GM18507 (cell line): ENCODE data around the gene SLC8A1.

Experiments used
- DNase-seq: peaks from one replicate; pipeline ENCODE4 v3.0.0; 2011; ENCODE audit warnings: low read depth; ENCODE audit not compliant: insufficient read length; ENCODE audit errors: extremely low spot score
- FAIRE-seq: peaks from 2 replicates; lab custom pipeline; 2011; peaks lifted over from hg19 to GRCh38; lab: Jason Lieb, UNC

SLC8A1 gene

DNA sequence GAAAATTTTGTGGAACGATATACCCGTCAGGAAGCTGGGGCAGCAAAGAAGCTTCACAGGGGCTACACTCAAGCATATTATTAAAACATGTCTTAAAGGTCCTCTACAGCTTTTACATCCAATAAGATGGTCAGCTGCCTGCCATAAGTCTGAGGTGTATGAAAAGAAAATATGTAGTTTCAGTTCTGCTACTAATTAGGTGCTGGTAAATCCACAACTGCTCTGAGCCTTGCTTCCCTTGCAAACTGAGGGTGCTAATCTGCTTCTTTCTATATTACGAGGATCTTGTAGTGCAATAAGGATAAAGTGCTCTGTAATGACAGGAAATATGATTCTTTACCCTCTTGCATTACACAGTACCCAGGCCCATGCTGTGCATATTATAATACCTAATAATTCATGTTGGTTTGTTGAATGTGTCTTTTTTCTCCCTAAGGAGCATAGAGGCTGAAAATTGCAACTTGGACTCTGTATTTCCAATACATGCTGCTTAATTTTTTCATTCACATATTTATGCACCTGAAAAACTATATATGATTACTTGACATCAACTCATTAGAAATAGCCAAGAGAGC lies 14.5 kb upstream of the SLC8A1 start:
- no peak for FAIRE-seq
- DNase-seq, result no peak

DNA sequence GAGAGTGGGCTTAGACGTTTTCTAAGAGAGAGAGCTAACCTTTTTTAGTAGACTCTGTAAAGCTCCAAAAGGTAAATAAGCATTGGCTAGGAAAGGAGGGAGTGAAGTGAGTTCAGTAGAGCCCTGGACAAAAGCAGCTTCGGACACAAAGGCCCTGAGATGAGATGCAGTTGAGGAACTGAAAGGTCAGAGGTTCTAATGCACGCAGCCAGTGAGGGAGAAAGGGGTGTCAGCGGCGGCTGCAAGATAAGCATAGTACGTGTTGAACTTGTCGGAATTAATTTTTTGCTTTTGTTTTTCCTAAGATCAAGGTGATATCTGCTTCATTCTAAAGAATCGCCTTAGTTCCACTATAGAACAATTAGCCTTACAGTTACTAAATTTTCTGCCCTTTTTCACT lies 11.2 kb upstream of the SLC8A1 start:
- FAIRE-seq (no peak), DNase-seq (no peak)

DNA sequence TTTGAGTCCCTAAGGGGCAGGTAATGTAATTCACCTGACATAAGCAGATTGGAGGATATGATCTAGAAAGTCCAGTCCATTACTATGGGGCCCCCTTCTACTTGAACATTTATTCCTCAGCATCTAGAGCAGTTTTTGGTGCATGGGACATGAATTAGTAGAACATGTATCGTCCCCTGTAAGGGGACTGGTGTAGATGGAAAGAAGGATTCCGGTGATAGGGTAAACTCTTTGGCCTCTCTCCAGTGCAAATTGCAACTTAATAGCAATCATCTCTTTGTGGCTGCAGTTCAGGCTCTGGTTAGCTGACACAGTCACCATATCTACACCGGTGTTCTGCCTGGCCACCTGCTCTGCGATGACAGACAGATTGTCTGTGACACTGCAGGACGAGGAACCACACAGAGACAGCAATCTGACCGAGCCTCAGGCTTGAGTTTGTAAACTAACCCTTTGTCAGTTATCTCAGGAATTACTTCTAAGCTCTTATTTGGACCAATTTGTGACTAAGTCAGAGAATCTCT lies 6.4 kb upstream of the SLC8A1 start:
- FAIRE-seq (no peak), DNase-seq (no peak)

DNA sequence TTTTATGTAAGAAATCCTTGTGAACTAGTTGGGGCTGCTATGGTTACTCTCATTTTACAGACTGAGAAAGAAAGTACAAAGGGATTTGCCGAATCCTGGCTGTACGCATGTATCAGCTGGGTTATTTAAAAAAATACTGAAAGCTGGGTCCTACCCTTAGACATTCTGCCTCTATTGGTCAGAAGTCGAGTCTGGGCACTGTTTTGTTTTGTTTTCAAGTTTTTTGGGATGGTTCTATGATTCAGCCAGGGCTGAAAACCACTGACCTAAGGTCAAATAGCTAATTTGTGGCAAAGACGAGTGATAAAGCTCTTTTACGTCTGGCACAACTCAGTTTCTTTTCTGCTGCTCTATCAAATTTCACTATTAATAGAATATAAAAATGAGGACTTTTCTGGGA lies 5.9 kb upstream of the SLC8A1 start:
- FAIRE-seq (no peak), DNase-seq (no peak)

DNA sequence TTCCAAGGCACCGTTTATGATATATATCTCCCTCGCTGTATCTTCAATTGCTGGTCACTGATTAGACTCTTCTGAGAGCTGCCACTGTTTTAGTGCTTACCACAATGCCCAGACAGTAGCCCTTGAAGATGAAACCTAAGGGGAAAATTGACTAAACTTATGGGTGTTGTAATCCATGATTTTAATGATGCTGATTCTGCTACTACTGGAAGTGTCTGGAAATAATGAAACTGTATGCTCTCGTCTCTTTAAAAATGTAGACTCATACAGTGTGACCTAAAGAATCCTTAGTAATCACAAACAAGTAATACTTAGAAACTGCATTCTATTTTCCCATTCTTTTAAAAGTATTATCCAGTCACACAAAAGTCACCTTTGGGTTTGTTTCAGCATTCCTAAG lies 5.5 kb upstream of the SLC8A1 start:
- FAIRE-seq, result no peak

DNA sequence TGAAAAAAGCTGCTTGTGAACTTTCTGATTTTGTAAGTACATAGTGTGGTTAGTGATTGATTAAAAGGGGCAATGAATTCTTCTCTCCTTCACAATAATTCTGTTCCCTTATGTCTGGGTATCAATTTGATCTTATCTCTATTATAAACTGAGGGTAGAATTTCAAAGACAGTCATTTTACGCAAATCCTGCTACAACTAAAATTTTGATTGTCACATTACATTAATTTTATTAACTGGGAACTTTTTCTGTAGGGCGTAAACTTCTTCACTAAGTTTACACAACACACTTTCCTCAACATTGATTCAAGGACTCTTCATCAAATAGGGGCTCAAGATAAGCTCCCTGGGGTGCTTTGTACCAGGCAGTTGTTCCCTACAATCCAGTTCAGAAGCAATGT lies 5.0 kb upstream of the SLC8A1 start:
- FAIRE-seq (no peak), DNase-seq (no peak)

More for the DNA sequence above, 5.5 kb upstream of the SLC8A1 start:
- no peak for DNase-seq

DNA sequence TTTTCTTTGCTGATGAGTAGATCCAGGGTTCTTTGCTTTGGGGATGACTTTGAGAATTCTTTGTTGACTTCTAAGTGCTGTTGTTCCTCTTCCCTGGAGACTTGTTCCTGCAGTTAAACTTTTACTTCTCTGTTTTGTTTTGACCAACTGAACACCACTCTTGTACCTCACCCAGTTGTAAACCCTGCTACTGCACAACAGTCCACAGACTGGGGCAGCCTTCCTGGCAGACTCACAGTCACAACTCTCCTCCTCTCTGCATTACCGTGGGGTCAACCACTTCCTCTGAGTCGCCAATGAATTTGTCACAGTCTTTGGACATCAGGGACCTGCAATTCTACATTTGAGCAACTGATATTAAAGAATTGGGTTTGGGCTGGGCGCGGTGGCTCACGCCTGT lies 3.8 kb upstream of the SLC8A1 start:
- FAIRE-seq (no peak), DNase-seq (no peak)

DNA sequence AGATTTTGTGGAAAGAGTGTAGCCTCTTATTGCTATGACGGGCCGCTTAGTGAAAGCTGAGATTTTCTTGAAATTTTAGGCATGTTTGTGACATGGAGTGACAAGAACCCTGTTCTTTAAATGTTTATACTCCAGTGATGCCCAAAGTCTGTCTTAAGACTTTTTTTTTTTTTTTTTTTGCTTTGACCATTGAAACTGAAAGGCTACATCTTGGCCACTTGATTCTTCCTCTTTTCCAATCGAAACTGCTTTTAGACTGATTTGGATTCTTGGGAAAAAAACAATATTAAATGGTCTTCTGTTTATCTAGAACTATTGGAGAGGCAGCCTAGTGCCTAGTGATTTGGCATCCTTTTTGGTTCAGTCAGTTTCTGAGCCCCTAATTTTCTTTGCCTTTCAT lies 2.4 kb upstream of the SLC8A1 start:
- FAIRE-seq, result no peak
- no peak for DNase-seq

DNA sequence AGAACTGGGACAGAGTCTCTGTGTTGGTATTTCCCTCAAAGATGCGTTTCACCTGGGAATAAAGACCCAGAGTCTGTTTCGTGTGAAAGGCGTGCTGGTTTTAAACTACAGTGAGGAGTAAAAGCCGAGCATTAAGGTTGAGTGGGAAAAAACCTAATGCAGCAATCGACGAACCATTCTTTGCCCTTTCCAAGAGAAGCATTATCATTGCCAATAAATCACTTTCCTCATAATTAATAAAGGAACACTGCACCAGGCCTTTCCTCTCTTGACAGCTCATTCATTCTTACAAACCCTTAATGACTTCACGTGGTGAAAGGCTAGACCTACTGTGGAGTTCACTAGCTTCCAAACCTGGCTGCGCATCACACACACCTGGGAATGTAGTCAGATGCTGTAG lies 896 bp upstream of the SLC8A1 start:
- DNase-seq (no peak), FAIRE-seq (no peak)

DNA sequence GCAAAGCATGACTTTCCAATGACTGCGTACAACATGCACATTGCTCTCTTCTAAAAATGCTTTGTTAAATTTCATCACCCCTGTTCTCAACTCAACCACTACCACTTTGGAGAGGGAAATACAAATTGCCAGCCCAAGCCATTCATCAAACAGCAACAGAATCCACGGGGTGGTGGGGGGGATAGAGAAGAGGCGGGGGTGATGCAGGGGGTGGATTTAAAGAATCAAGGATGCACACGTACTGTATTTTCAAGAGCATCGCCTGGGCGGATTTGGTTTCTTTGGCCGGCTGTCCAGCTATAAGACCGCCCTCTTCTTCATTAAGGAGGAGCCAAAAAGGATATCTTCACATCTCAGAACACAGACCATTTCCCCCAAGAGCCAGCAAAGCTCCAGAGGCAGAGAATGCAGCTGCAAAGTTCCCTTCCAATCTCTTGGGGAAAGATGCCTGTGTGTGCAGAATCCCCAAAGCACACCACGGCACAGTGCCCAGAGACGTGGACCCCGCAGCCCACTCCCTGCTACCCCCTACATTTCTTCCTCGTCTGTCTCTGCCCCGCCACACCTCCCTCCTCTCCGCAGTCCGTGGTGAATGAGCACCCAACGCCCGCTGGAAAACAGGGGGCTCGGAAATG lies 977 bp downstream of the SLC8A1 start:
- FAIRE-seq (no peak), DNase-seq (no peak)

DNA sequence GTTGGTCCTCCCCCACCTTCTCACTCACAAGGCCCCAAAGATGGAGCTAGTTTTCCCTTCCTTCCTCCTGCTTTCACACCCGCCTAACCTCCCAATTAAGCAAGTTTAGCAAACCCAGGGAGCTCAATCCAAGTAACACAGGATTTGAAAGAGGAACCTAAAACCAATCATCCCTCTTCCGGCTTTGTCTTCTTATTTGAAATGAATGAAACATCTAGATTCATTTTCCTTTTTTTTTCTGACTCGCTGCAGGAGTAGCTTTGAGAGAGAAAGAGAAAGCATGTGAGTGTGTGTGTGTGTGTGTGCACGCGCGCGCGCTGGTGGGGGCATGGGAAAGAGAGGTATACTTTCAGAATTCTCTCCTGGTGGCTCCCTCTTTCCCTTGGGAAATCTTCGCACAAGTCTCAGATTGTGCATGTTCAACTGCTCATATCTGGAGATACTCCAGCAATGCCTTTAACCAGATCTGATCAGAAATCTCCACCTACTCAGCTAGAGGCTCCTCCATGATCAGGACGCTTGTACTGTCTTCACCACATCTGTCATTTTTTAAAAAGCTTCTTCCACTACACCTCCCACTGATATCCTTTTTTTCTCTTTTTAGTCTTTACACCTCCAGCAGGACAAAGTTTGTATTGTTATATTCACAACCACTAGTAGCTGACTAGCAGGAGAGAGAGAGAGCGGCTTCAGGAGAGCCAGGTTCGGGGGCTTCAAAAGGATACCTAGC lies 1.7 kb downstream of the SLC8A1 start:
- DNase-seq (no peak), FAIRE-seq (no peak)

DNA sequence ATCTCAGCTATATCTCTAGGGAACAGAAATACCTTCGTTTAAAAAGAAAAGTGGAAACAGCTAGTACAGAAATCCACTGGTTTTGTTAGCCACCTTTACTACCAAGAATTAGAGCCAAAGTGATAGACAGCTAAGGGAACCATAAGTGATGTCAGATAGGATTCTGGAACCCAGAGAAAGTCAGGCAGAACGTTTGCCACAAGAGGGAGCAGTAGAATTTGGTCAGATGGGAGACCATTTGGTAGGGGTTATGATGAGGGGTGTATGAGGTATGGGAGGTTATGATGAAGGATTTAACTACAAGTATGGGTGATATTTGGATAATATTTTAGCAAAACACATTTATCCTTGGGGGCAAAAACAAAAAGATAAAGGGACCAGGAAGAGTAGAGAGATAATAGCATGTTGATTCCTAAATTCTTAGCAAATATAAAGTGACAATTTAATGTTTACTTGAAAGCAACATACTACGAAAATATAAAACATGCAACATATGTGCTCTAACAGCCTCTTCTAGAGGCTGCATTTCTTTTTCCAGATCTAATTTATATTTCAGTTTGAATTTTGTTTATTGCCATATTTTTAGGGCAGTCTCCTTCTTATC lies 3.3 kb downstream of the SLC8A1 start:
- FAIRE-seq (no peak), DNase-seq (no peak)

DNA sequence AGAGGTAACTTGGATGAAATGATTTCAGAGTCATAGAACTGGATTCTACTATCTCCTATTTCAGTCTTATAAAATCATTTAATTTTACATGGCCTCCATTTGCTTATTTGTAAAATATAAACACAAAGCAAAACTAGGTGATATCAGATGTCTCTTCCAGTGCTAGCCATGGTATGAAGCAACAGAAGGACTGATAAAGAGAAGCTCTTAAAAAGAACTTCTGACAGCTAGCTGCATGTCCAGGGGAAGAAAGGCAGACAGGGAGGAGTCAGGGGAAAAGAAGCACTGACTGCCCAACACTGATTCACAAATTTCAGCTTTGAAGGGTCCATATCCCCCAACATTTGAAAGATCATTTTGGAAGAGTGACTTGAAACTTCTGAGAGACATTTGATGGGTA lies 6.4 kb downstream of the SLC8A1 start:
- FAIRE-seq (no peak), DNase-seq (no peak)

DNA sequence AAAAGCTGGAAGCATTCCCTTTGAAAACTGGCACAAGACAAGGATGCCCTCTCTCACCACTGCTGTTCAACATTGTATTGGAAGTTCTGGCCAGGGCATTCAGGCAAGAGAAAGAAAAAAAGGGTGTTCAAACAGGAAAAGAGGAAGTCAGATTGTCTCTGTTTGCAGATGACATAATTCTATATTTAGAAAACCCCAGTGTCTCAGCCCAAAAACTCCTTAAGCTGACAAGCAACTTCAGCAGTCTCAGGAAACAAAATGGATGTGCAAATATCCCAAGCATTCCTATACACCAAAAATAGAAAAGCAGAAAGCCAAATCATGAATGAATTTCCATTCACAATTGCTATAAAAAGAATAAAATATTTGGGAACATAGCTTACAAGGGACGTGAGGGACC lies 11.1 kb downstream of the SLC8A1 start:
- DNase-seq (no peak), FAIRE-seq (no peak)

DNA sequence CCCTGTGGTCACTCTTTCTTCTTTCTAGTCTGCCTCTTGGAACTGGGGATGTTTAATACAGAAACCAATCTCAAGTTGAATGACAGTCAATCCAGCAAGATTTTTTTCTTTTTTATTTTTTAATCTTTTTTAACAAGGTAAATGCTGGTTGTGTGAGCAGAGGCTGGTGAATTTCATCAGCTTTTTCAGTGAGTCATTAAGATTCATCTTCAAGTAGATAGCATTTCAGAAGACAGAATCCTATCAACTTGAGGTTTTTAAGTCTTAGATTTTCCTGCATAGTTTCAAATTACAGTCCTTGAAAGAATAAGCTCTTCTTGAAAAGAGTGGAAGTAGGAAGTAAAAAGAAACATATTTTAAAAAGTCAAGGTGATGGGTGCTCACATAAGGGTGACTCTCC lies 12.4 kb downstream of the SLC8A1 start:
- DNase-seq, result no peak
- no peak for FAIRE-seq

DNA sequence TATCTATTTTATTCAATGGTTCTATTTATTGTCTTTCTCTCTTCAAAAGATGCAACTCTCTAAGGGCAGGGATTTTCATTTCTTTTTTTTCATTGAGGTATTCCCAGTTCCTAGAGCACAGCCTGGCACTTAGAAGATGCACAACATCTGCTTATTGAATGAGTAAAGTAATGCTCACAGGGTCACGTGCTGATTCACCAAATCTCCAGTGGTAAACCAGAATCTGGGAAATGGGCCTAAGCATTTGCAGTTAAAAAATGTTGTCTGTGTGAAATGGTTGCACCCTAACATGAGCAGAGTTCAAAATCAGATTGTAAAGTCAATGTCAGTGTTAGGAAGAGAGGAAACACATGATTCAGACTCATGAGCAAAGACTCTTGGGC lies 15.8 kb downstream of the SLC8A1 start:
- no peak for FAIRE-seq
- DNase-seq, result no peak

DNA sequence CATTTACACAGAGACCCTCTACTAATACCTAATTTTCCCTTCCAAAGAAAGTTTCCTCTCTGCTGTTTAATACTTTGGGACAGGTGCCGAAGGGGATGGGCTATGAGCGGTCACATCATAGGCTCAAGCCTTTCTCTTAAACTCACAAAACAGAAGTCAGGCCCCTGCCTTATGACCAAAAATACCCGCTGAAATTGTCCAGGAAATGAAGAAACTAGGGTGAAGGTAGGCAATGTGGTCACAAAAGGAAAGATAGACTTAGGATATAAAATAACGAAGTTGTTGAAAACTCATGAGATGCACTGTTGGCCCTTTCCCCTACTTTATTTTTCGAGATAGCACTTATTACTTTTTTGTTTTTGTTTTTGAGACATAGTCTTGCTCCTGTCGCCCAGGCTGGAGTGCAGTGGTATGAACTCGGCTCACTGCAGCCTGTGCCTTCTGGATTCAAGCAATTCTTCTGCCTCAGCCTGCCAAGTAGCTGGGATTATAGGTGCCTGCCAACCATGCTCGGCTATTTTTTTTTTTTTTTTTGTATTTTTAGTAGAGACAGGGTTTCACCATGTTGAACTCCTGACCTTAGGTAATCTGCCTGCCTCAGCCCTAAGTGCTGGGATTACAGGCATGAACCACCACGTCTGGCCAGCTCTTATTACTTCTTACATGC lies 16.3 kb downstream of the SLC8A1 start:
- DNase-seq, result no peak
- FAIRE-seq, result no peak

DNA sequence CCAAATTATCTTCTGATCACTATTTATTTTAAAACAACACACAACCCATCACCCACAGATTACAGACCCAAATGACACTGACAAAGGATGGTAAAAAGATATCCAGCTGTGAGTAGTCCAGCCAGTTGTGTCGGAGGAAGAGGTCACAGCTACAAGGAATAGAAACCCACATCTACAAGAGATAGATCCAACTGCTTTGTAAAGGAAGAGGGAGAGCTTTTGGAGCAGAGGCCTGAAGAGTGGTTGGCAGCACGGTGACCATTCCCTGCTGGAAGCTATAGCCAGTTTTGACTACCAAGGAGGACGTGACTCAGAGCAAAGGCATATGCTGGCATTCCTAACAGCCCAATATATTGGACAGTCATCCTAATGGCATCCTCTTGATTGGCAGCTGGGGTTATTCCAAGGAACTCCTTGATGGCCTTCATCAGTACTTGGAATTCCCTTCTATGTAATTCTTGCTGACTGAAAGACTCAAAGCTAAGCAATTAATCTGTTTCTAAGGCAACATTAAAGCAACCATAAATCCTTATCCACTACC lies 17.1 kb downstream of the SLC8A1 start:
- no peak for FAIRE-seq

DNA sequence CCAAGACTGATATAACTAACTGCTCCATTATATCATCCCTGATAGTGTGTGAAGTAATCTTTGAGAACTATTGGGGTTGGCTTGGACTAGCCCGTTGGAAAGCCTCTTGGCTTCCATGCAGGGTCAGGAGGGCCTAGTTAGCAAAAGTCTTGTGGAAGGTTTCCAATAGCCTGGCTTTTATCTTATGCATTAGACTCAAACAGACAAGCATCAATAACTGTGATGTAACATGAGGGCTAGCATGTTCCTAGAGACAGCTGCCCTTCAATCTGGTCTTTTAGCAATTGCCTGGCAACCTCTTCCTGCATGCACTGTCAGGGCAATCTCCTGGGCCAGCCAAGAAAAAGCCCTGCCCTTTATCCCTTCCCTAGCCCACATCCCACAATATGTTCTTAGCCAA lies 18.2 kb downstream of the SLC8A1 start:
- FAIRE-seq, result no peak
- no peak for DNase-seq

More for the DNA sequence above, 17.1 kb downstream of the SLC8A1 start:
- DNase-seq, result no peak
